H1 (cell line): ENCODE data around the gene ALKAL2. TPM values are rescaled to one million over a fixed set of nuclear protein-coding genes. Genes with fewer than 3 reads are reported as not detected.

Experiments used
- CTCF ChIA-PET: fragments of 300-600 bp; sonication (Branson Sonifier 250); formaldehyde crosslinking; loops from one replicate; lab custom pipeline; 2021; ENCODE audit not compliant: partially characterized antibody; lab: Charles Lee
- POLR2A ChIA-PET: fragments of 300-600 bp; sonication (Branson Sonifier 250); formaldehyde crosslinking; loops from one replicate; lab custom pipeline; 2021; ENCODE audit warnings: inconsistent platforms; ENCODE audit not compliant: partially characterized antibody; lab: Charles Lee
- DNase-seq, 2 experiments: peaks; one replicate each; pipeline versions ENCODE4 v3.0.0 to v3.0.0-alpha.2; 2010 to 2022; ENCODE audit warnings: low spot score in 2 of 2, low read depth in 1 of 2, mixed read lengths in 1 of 2
- FAIRE-seq: peaks from 2 replicates; lab custom pipeline; 2011; peaks lifted over from hg19 to GRCh38; lab: Jason Lieb, UNC
- H2AFZ ChIP-seq: 2 replicates; pipeline ENCODE4 v1.8.1; 2012; ENCODE audit warnings: low read length, inconsistent platforms
- H2AK5ac ChIP-seq: 2 replicates; pipeline ENCODE4 v1.6.1; 2013; ENCODE audit warnings: low read depth, low read length
- H2BK120ac ChIP-seq: replicated peaks from 2 replicates; pipeline ENCODE3; 2013; ENCODE audit warnings: low read depth, low read length, inconsistent platforms
- H2BK12ac ChIP-seq: 2 replicates; pipeline ENCODE4 v1.6.1; 2013; ENCODE audit warnings: low read depth, low read length
- H2BK15ac ChIP-seq: 2 replicates; pipeline ENCODE4 v1.6.1; 2013; ENCODE audit warnings: low read length
- H2BK20ac ChIP-seq: 2 replicates; pipeline ENCODE4 v1.6.1; 2013; ENCODE audit warnings: low read length
- H2BK5ac ChIP-seq: 2 replicates; pipeline ENCODE4 v1.6.1; 2013; ENCODE audit warnings: low read depth, low read length
- H3K14ac ChIP-seq: 2 replicates; pipeline ENCODE4 v1.6.1; 2013; ENCODE audit warnings: inconsistent platforms; ENCODE audit not compliant: insufficient read length
- H3K18ac ChIP-seq: 2 replicates; pipeline ENCODE4 v1.6.1; 2013; ENCODE audit warnings: low read length; ENCODE audit errors: extremely low read depth
- H3K23ac ChIP-seq: 2 replicates; pipeline ENCODE4 v1.6.1; 2013; ENCODE audit warnings: inconsistent platforms; ENCODE audit not compliant: insufficient read length
- H3K23me2 ChIP-seq: 2 replicates; pipeline ENCODE4 v1.6.1; 2013; ENCODE audit warnings: low read depth, low read length
- H3K27ac ChIP-seq: 2 replicates; pipeline ENCODE4 v1.6.1; 2011; ENCODE audit warnings: low read depth, low read length, inconsistent platforms
- H3K27me3 ChIP-seq, 4 experiments: replicated peaks in 1 of 4; 1 replicate in 1 of 4; 2 replicates in 3 of 4; pipeline versions ENCODE4 v1.6.1 to v1.8.1; 2011 to 2013; ENCODE audit warnings: low read length in 3 of 4, mild to moderate bottlenecking in 3 of 4, inconsistent platforms in 2 of 4, mixed read lengths in 2 of 4, moderate library complexity in 1 of 4; ENCODE audit not compliant: control insufficient read depth in 3 of 4, insufficient read depth in 3 of 4; ENCODE audit errors: extremely low read depth in 1 of 4
- H3K36me3 ChIP-seq, 4 experiments: 2 replicates each; pipeline versions ENCODE4 v1.6.1 to v1.8.1; 2011 to 2013; ENCODE audit warnings: mild to moderate bottlenecking in 4 of 4, low read length in 3 of 4, moderate library complexity in 2 of 4, control low read depth in 1 of 4, inconsistent platforms in 1 of 4; ENCODE audit not compliant: insufficient read depth in 4 of 4, control insufficient read depth in 2 of 4
- H3K4ac ChIP-seq: replicated peaks from 2 replicates; pipeline ENCODE3; 2013; ENCODE audit warnings: low read length, low read depth, mixed read lengths, inconsistent platforms; ENCODE audit not compliant: insufficient read length
- H3K4me1 ChIP-seq, 4 experiments: replicated peaks in 1 of 4; 1 replicate in 1 of 4; 2 replicates in 3 of 4; pipeline versions ENCODE4 v1.6.1 to v1.8.1; 2011 to 2013; ENCODE audit warnings: low read length in 3 of 4, inconsistent platforms in 2 of 4, mixed read lengths in 1 of 4; ENCODE audit not compliant: insufficient read depth in 4 of 4, control insufficient read depth in 3 of 4
- H3K4me2 ChIP-seq, 2 experiments: 2 replicates each; pipeline versions ENCODE4 v1.6.1 to v1.8.1; 2011 to 2013; ENCODE audit warnings: low read depth in 2 of 2, low read length in 2 of 2, control low read depth in 1 of 2, inconsistent platforms in 1 of 2, mild to moderate bottlenecking in 1 of 2; ENCODE audit not compliant: insufficient read depth in 1 of 2
- H3K4me3 ChIP-seq, 4 experiments: fragments of 200-600, 300-600 bp in 1 of 4; sonication (generic), shearing (Covaris generic), sonication (Bioruptor Twin) in 1 of 4; 2 replicates each; pipeline versions ENCODE4 v1.5.1 to v1.8.1; 2011 to 2016; ENCODE audit warnings: low read length in 4 of 4, low read depth in 3 of 4, control low read depth in 2 of 4, inconsistent platforms in 2 of 4, mild to moderate bottlenecking in 2 of 4, mixed read lengths in 1 of 4, moderate library complexity in 1 of 4; ENCODE audit not compliant: insufficient read depth in 2 of 4; ENCODE audit errors: extremely low read depth in 1 of 4
- H3K56ac ChIP-seq: replicated peaks from 2 replicates; pipeline ENCODE3; 2013; ENCODE audit warnings: low read depth, mild to moderate bottlenecking, mixed read lengths, low read length, inconsistent platforms; ENCODE audit not compliant: insufficient read length
- H3K79me1 ChIP-seq: 2 replicates; pipeline ENCODE4 v1.6.1; 2013; ENCODE audit warnings: low read depth, low read length, control low read depth
- H3K79me2 ChIP-seq, 2 experiments: 2 replicates each; pipeline versions ENCODE4 v1.6.1 to v1.8.1; 2012 to 2013; ENCODE audit warnings: low read length in 2 of 2, mild to moderate bottlenecking in 2 of 2, inconsistent platforms in 1 of 2; ENCODE audit not compliant: insufficient read depth in 2 of 2, control insufficient read depth in 1 of 2
- H3K9ac ChIP-seq, 4 experiments: replicated peaks in 1 of 4; 1 replicate in 1 of 4; 2 replicates in 3 of 4; pipeline versions ENCODE4 v1.6.1 to v1.8.1; 2011 to 2013; ENCODE audit warnings: low read depth in 3 of 4, low read length in 3 of 4, control low read depth in 2 of 4, mild to moderate bottlenecking in 2 of 4, moderate library complexity in 2 of 4, inconsistent platforms in 1 of 4; ENCODE audit errors: extremely low read depth in 1 of 4
- H3K9me3 ChIP-seq, 2 experiments: 2 replicates each; pipeline versions ENCODE4 v1.6.1 to v1.8.1; 2012 to 2013; ENCODE audit warnings: mild to moderate bottlenecking in 2 of 2, moderate library complexity in 2 of 2, control low read depth in 1 of 2, inconsistent platforms in 1 of 2, low read depth in 1 of 2, low read length in 1 of 2, mixed read lengths in 1 of 2; ENCODE audit not compliant: insufficient read depth in 2 of 2
- H4K20me1 ChIP-seq, 2 experiments: replicated peaks in 1 of 2; 2 replicates each; pipeline versions ENCODE3 to v1.8.1; 2011 to 2013; ENCODE audit warnings: inconsistent platforms in 2 of 2, low read length in 2 of 2, mild to moderate bottlenecking in 1 of 2; ENCODE audit not compliant: insufficient read depth in 2 of 2, control insufficient read depth in 1 of 2
- H4K5ac ChIP-seq: 2 replicates; pipeline ENCODE4 v1.6.1; 2013; ENCODE audit warnings: low read length, low read depth, mixed read lengths, inconsistent platforms; ENCODE audit not compliant: insufficient read length
- H4K8ac ChIP-seq: 2 replicates; pipeline ENCODE4 v1.8.0; 2013; ENCODE audit warnings: mild to moderate bottlenecking, moderate library complexity, low read length, inconsistent platforms; ENCODE audit not compliant: insufficient read depth; ENCODE audit errors: extremely low read depth
- H4K91ac ChIP-seq: replicated peaks from 2 replicates; pipeline ENCODE3; 2013; ENCODE audit warnings: low read length, mixed read lengths, inconsistent platforms; ENCODE audit not compliant: insufficient read length
- ATF2 ChIP-seq: IDR thresholded peaks from 2 replicates; pipeline ENCODE4 v1.6.1; 2012; ENCODE audit warnings: low read length, inconsistent platforms
- BRCA1 ChIP-seq: IDR thresholded peaks from 2 replicates; pipeline ENCODE4 v1.6.1; 2012; ENCODE audit warnings: low read depth, low read length, improper control_type of control experiment
- CHD2 ChIP-seq: IDR thresholded peaks from 2 replicates; pipeline ENCODE4 v1.6.1; 2012; ENCODE audit warnings: low read length, improper control_type of control experiment
- FOSL1 ChIP-seq: IDR thresholded peaks from 2 replicates; pipeline ENCODE4 v1.6.1; 2011; ENCODE audit warnings: mild to moderate bottlenecking, low read depth, low read length, moderate library complexity; ENCODE audit not compliant: insufficient read depth
- GTF2F1 ChIP-seq: IDR thresholded peaks from 2 replicates; pipeline ENCODE4 v1.6.1; 2012; ENCODE audit warnings: low read depth, low read length, improper control_type of control experiment, borderline replicate concordance
- JUN ChIP-seq: IDR thresholded peaks from 2 replicates; pipeline ENCODE4 v1.6.1; 2011; ENCODE audit warnings: low read depth, mild to moderate bottlenecking, improper control_type of control experiment, low read length
- POLR2A ChIP-seq, 2 experiments: IDR thresholded peaks; 1 replicate in 1 of 2; 2 replicates in 1 of 2; pipeline ENCODE4 v1.6.1; 2011; ENCODE audit warnings: low read depth in 2 of 2, low read length in 2 of 2, mild to moderate bottlenecking in 2 of 2; ENCODE audit errors: control extremely low read depth in 1 of 2
- RFX5 ChIP-seq: IDR thresholded peaks from 2 replicates; pipeline ENCODE4 v1.6.1; 2011; ENCODE audit warnings: low read depth, low read length, improper control_type of control experiment, borderline replicate concordance
- RXRA ChIP-seq: IDR thresholded peaks from 2 replicates; pipeline ENCODE4 v1.6.1; 2011; ENCODE audit warnings: low read depth, mild to moderate bottlenecking, low read length, moderate library complexity; ENCODE audit not compliant: insufficient read depth
- SIX5 ChIP-seq: IDR thresholded peaks from 2 replicates; pipeline ENCODE4 v1.6.1; 2011; ENCODE audit warnings: mild to moderate bottlenecking, low read depth, low read length
- SRF ChIP-seq: IDR thresholded peaks from 2 replicates; pipeline ENCODE4 v1.6.1; 2011; ENCODE audit warnings: mild to moderate bottlenecking, low read depth, low read length, moderate library complexity
- WGBS, 2 experiments: shearing (Covaris generic) in 1 of 2; methylation state at CpG; one replicate each; pipeline versions ENCODE4 v1.1.6 to v1.1.7; 2013 to 2015; ENCODE audit warnings: low lambda C conversion rate in 2 of 2, mixed read lengths in 2 of 2, inconsistent platforms in 1 of 2, low coverage in 1 of 2, missing lambda C conversion rate in 1 of 2; ENCODE audit not compliant: insufficient replicate concordance in 2 of 2, insufficient coverage in 1 of 2, insufficient read length in 1 of 2; ENCODE audit errors: extremely low coverage in 1 of 2, missing lambda C conversion rate in 1 of 2; 5-methylcytosine and 5-hydroxymethylcytosine counted together
- polyA plus RNA-seq, 7 experiments: library from polyadenylated mRNA; depleted of rRNA in 3 of 7; stranded (reverse) in 5 of 7; unstranded in 2 of 7; fragments of >200 nt in 5 of 7; fragments of 200-250 nt in 2 of 7; gene quantifications; 1 replicate in 5 of 7; 2 replicates in 1 of 7; 4 replicates in 1 of 7; pipeline versions ENCODE4 v1.2.1 to v1.2.3, GENCODE V29; 2011 to 2013; ENCODE audit warnings: missing spikeins in 2 of 7, mixed read lengths in 2 of 7
- total RNA-seq: library from RNA; stranded (reverse); fragmentation: NEBNext Ultra II Directional; extraction: Animal tissue kit (Norgen Biotek cat#: 25700); gene quantifications from 2 replicates; pipeline ENCODE4 v1.2.1, GENCODE V29; 2021

Gene ALKAL2
- total and polyA plus RNA-seq, 2 of the 8 experiments (the other 6 are each of a cell fraction or from before 2014, with no cell fraction given) = 4.6 to 11.5 TPM

- CTCF ChIA-PET = interaction anchor here (0.6 to 3.8 kb wide), 10 partner anchors 8 to 257 kb away, joined by 3 to 28 read pairs (median 4); no protein-coding TSS in a partner anchor
- Histone ChIP-seq H3K27me3 (no peaks in the 10 kb centered on the region), H2AFZ (no peak overlapping the region)
Observed at GRCh38 chr2:273333-273732, 14.6 kb downstream of the ALKAL2 start.

More at GRCh38 chr2:273333-273732, 14.6 kb downstream of the ALKAL2 start:
- Histone ChIP-seq H3K4ac (no peak overlapping the region), H3K23ac (no peak overlapping the region), H2BK120ac (no peak overlapping the region), H2BK5ac (no peak overlapping the region), H2BK20ac (no peak overlapping the region), H3K4me1 (no peaks in the 10 kb centered on the region), H3K9me3 (no peaks in the 10 kb centered on the region), H3K9ac (no peak overlapping the region), H3K4me3 (no peak overlapping the region), H3K4me2 (no peak overlapping the region), H4K91ac (no peak overlapping the region), H3K79me1 (peaks cover 13% of the 10 kb centered on the region), H3K18ac (no peak overlapping the region), H4K20me1 (peaks cover 25 to 34% of the 10 kb centered on the region in 2 experiments), H3K14ac (no peak overlapping the region), H2AK5ac (no peak overlapping the region), H3K79me2 (peaks cover 19 to 84% of the 10 kb centered on the region in 2 experiments), H3K27ac (no peak overlapping the region), H3K36me3 (peaks cover 13 to 55% (median 26%) of the 10 kb centered on the region in 4 experiments), H4K5ac (no peak overlapping the region), H2BK12ac (no peak overlapping the region), H3K23me2 (no peaks in the 10 kb centered on the region), H2BK15ac (no peak overlapping the region), H4K8ac (no peak overlapping the region), H3K56ac (no peak overlapping the region)
- DNase-seq = no peak
- FAIRE-seq = no peak
- 75% methylated on average over 6 of the region's 6 CpGs; no CpG with 5 or more reads in 1 of the 2 experiments for WGBS, 2 experiments
- TF ChIP-seq POLR2A (IDR thresholded peaks at IDR 0.05; ENCODE audit: control extremely low read depth in 1 of 2, low read depth in 2 of 2, low read length in 2 of 2) = no peak
- no peak for TF ChIP-seq RXRA
- no peak for TF ChIP-seq CHD2
- no peak for TF ChIP-seq GTF2F1
- TF ChIP-seq ATF2 = no peak
- TF ChIP-seq RFX5 = no peak
- TF ChIP-seq FOSL1 = no peak
- no peak for TF ChIP-seq SRF
- no peak for TF ChIP-seq SIX5
- no peak for TF ChIP-seq JUN
- TF ChIP-seq BRCA1 = no peak
- POLR2A ChIA-PET = interaction anchor here (0.9 to 2.0 kb wide), 6 partner anchors 9 to 27 kb away, joined by 3 to 8 read pairs (median 4); partner anchors contain the start of gene SH3YL1
